ENCODE measurements around the gene OST4.

DNA sequence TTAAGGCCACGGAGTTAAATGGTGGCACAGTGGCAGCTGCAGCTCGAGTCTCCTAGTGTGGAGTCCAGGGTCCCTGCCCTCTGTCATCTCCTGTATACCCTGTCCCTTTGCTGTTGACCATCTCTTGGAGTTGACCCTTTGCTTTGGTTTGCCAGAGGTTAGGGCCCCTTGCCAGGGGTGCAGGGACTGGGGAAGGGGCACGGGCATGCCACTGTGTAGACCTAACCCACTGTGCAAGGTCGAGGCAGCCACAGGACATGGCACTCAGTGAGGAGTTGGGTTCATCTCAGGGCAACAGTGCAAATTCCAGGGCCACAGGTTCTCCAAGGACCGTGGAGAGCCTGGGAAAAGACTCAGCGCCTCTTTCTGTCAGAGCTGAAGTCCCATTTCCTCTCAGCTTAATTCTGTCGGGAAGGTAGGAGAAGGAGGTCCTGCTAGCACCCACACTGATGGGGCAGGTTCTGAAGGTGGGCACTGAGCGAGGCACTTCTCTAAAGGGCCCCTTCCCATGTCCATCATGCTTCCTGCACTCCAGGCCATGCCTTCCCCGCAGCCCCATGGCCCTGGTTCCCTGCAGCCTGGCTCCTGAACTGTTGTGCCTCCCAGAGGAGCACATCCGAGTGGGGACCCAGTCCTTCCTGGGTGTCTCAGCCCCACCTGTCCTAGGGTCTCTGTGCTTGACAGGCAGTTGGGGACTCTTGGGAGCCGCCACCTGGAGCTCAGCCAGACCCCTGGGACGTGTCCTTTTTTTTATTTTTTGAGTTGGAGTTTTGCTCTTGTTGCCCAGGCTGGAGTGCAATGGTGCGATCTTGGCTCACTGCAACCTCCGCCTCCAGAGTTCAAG, 17.9 kb upstream of the OST4 start:
- TF ChIP-seq CTCF (IDR thresholded peaks at IDR 0.05) (no peak), POLR2AphosphoS5 (IDR thresholded peaks at IDR 0.05) (no peak), POLR2A (IDR thresholded peaks at IDR 0.05; ENCODE audit: low read depth) (no peak), EP300 (IDR thresholded peaks at IDR 0.05) (no peak)

All from esophagus muscularis mucosa (tissue), 4 donors.